B cell (primary cell): ENCODE data around the gene MICU2. TPM values are rescaled to one million over a fixed set of nuclear protein-coding genes. Genes with fewer than 3 reads are reported as not detected.
A peak's percentile ranks its signal among the peaks of the same experiment; 100 is the strongest.

ENCODE experiments used
- ATAC-seq: fragments of 200-7000 bp; cut with Tn5 transposase; one replicate; pipeline ENCODE4 v1.10.0; 2021; ENCODE audit warnings: low read depth, mild to moderate bottlenecking, moderate number of reproducible peaks, moderate library complexity
- CTCF ChIA-PET: fragments of 350-600 bp; sonication (Branson Sonifier 250); formaldehyde crosslinking; loops from one replicate; lab custom pipeline; 2021; ENCODE audit warnings: antibody characterized with exemption, inconsistent platforms; lab: Charles Lee
- POLR2A ChIA-PET: fragments of 350-600 bp; sonication (Branson Sonifier 250); formaldehyde crosslinking; loops from one replicate; lab custom pipeline; 2021; ENCODE audit warnings: antibody characterized with exemption; lab: Charles Lee
- DNase-seq: peaks from one replicate; pipeline ENCODE4 v3.0.0; 2013
- H2AFZ ChIP-seq: 2 replicates; pipeline ENCODE4 v1.6.1; 2012; ENCODE audit warnings: mild to moderate bottlenecking, low read depth, low read length; ENCODE audit not compliant: insufficient read depth, poor library complexity, severe bottlenecking
- H3K27ac ChIP-seq, 2 donors: 1 replicate in 1 of 2; 2 replicates in 1 of 2; pipeline ENCODE4 v1.5.1; 2012 to 2013; ENCODE audit warnings: low read length in 2 of 2, mild to moderate bottlenecking in 2 of 2, moderate library complexity in 1 of 2
- H3K27me3 ChIP-seq, 4 experiments: fragments of 200-600 bp in 1 of 4; sonication (generic) in 1 of 4; replicated peaks in 1 of 4; 1 replicate in 2 of 4; 2 replicates in 2 of 4; pipeline versions ENCODE4 v1.6.1 to v1.7.0; 2013 to 2016; ENCODE audit warnings: low read length in 3 of 4, mild to moderate bottlenecking in 2 of 4, mixed read lengths in 1 of 4, moderate library complexity in 1 of 4; ENCODE audit not compliant: insufficient read depth in 4 of 4, control insufficient read depth in 3 of 4; ENCODE audit errors: control extremely low read depth in 1 of 4
- H3K36me3 ChIP-seq, 2 experiments: replicated peaks in 1 of 2; 1 replicate in 1 of 2; 2 replicates in 1 of 2; pipeline versions ENCODE4 v1.6.1 to v1.7.1; 2013; ENCODE audit warnings: low read length in 1 of 2; ENCODE audit not compliant: insufficient read depth in 2 of 2, control insufficient read depth in 1 of 2; ENCODE audit errors: control extremely low read depth in 1 of 2, extremely low read depth in 1 of 2
- H3K4me1 ChIP-seq, 2 donors: fragments of 200-600 bp in 1 of 2; sonication (generic) in 1 of 2; 1 replicate in 1 of 2; 2 replicates in 1 of 2; pipeline versions ENCODE4 v1.5.1 to v1.6.1; 2013 to 2017; ENCODE audit warnings: low read length in 2 of 2; ENCODE audit not compliant: control insufficient read depth in 2 of 2, insufficient read depth in 2 of 2
- H3K4me2 ChIP-seq: replicated peaks from 2 replicates; pipeline ENCODE3; 2012; ENCODE audit warnings: mild to moderate bottlenecking, low read depth, low read length; ENCODE audit not compliant: poor library complexity, severe bottlenecking
- H3K4me3 ChIP-seq, 5 experiments: fragments of 200-600 bp in 1 of 5; sonication (generic) in 1 of 5; 1 replicate in 3 of 5; 2 replicates in 2 of 5; pipeline versions ENCODE4 v1.5.1 to v1.7.0; 2011 to 2016; ENCODE audit warnings: low read length in 4 of 5, mild to moderate bottlenecking in 4 of 5, low read depth in 2 of 5, control low read depth in 1 of 5, moderate library complexity in 1 of 5; ENCODE audit not compliant: insufficient read depth in 1 of 5; ENCODE audit errors: control extremely low read depth in 1 of 5, extremely low read depth in 1 of 5
- H3K79me2 ChIP-seq: fragments of 200-600 bp; sonication (generic); one replicate; pipeline ENCODE4 v1.6.0; 2016; ENCODE audit warnings: low read length; ENCODE audit not compliant: control insufficient read depth, insufficient read depth
- H3K9ac ChIP-seq: fragments of 200-600 bp; sonication (generic); 2 replicates; pipeline ENCODE4 v1.6.1; 2017; ENCODE audit warnings: mild to moderate bottlenecking, low read length, moderate library complexity
- H3K9me3 ChIP-seq, 3 donors: one replicate each; pipeline versions ENCODE4 v1.6.1 to v1.7.1; 2013; ENCODE audit warnings: low read length in 2 of 3; ENCODE audit not compliant: control insufficient read depth in 2 of 3, insufficient read depth in 1 of 3; ENCODE audit errors: control extremely low read depth in 1 of 3
- H4K20me1 ChIP-seq: 2 replicates; pipeline ENCODE4 v1.6.0; 2012; ENCODE audit warnings: mild to moderate bottlenecking, low read length; ENCODE audit not compliant: insufficient read depth, control insufficient read depth, poor library complexity, severe bottlenecking
- H3K27ac Mint-ChIP-seq: one replicate; pipeline ENCODE4 v1.8.0; 2021; ENCODE audit warnings: mixed read lengths
- H3K27me3 Mint-ChIP-seq: one replicate; pipeline ENCODE4 v1.8.0; 2021; ENCODE audit warnings: mixed read lengths
- H3K4me1 Mint-ChIP-seq: one replicate; pipeline ENCODE4 v1.8.0; 2021; ENCODE audit warnings: mixed read lengths
- H3K4me3 Mint-ChIP-seq: one replicate; pipeline ENCODE4 v1.8.0; 2021; ENCODE audit warnings: mixed read lengths
- H3K9me3 Mint-ChIP-seq: one replicate; pipeline ENCODE4 v1.8.0; 2022; ENCODE audit warnings: mixed read lengths; ENCODE audit not compliant: insufficient read depth
- CTCF ChIP-seq: fragments of 200-600 bp; IDR thresholded peaks from one replicate; pipeline ENCODE4 v1.8.0; 2022; ENCODE audit warnings: antibody characterized with exemption, mild to moderate bottlenecking
- EZH2 ChIP-seq: IDR thresholded peaks from 2 replicates; pipeline ENCODE4 v1.6.1; 2012; ENCODE audit warnings: borderline replicate concordance, low read depth, mild to moderate bottlenecking, moderate library complexity, low read length; ENCODE audit not compliant: insufficient read depth, poor library complexity, severe bottlenecking
- WGBS: methylation state at CpG from one replicate; pipeline ENCODE4 v1.1.5; 2013; ENCODE audit warnings: missing lambda C conversion rate; ENCODE audit not compliant: insufficient coverage; 5-methylcytosine and 5-hydroxymethylcytosine counted together
- intact Hi-C: fragments of 100-400 bp; cut with micrococcal nuclease; formaldehyde crosslinking; loops from one replicate; pipeline ENCODE4 v1.10.0; 2022
- polyA plus RNA-seq: library from polyadenylated mRNA; depleted of rRNA; stranded (reverse); fragments of >200 nt; gene quantifications from 2 replicates; pipeline ENCODE4 v1.2.3, GENCODE V29; 2012
- total RNA-seq, 2 donors: library from RNA; stranded (reverse); fragments of 120-200 nt in 1 of 2; gene quantifications; 1 replicate in 1 of 2; 2 replicates in 1 of 2; pipeline versions ENCODE4 v1.2.3 to v1.2.4, GENCODE V29; 2013 to 2022

The MICU2 gene
- total and polyA plus RNA-seq, 2 donors (not counting 1 experiment from before 2014, with no cell fraction given): 52.2 to 56.7 TPM

GRCh38 chr13:21476893-21477472, 127.0 kb downstream of the MICU2 start:
- Mint-ChIP-seq H3K4me3 (peak overlapping the region; percentile 92), H3K27ac (peak overlapping the region; percentile 38), H3K4me1 (peaks cover 16% of the 10 kb centered on the region), H3K27me3 (no peaks in the 10 kb centered on the region), H3K9me3 (no peaks in the 10 kb centered on the region)
- Histone ChIP-seq H3K9me3 (no peaks in the 10 kb centered on the region), H3K27me3 (peaks cover 0 to 4% (median 2%) of the 10 kb centered on the region in 4 experiments), H3K36me3 (no peaks in the 10 kb centered on the region), H2AFZ (peak overlapping the region; percentile 95), H3K9ac (peak overlapping the region; percentile 62), H3K4me2 (peak overlapping the region; percentile 85), H3K79me2 (no peaks in the 10 kb centered on the region), H3K4me1 (peaks cover 7 to 8% of the 10 kb centered on the region in 2 donors), H3K4me3 (peak overlapping the region in 4 of 5 experiments; percentile 38 to 61 (median 49)), H3K27ac (no peak overlapping the region), H4K20me1 (no peaks in the 10 kb centered on the region)
- ChIA-PET POLR2A (interaction anchor here (0.6 to 1.5 kb wide), 2 partner anchors 127 to 192 kb away, joined by 3 read pairs; partner anchors contain the start of gene MICU2), CTCF (interaction anchor here (0.6 to 7.4 kb wide), 33 partner anchors 9 to 984 kb away, joined by 3 to 83 read pairs (median 4); partner anchors contain the start of genes MRPL57, SKA3 and ZDHHC20)
- TF ChIP-seq EZH2 (no peak), CTCF (peak; percentile 92)
- DNase-seq (peak; percentile 82), ATAC-seq (peak; percentile 89)
- 0% methylated on average over 5 of the region's 18 CpGs for WGBS
- intact Hi-C loops: loop anchor here (1.0 to 10.0 kb wide), 6 partner anchors 18 to 1280 kb away; partner anchors contain the start of gene ZDHHC20

DNA sequence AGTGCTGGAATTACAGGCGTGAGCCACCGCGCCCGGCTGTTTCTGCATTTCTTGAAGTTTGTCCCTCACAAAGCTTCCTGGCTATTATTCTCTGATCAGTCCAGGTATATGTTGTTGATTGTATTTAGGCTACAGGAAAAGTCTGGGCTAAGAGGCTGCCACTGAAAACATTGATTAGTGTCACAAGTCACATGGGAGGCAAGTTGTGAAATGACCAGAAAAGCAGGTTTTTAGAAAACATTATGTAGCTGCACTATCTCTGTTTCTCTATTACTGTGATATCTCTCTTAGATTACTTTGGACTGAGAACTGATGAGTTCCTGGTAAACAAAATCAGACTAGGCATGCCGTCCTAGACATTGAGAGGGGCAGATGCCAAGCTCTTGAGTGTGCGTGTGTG, 128.9 kb downstream of the MICU2 start:
- intact Hi-C loops: loop anchor here (5.0 to 10.0 kb wide), 3 partner anchors 98 to 1278 kb away; no protein-coding TSS in a partner anchor

More for the DNA sequence above, 128.9 kb downstream of the MICU2 start:
- H3K27ac Mint-ChIP-seq: no peak overlapping the region
- ChIA-PET POLR2A (no interaction called here), CTCF (interaction anchor here (1.9 to 7.4 kb wide), 2 partner anchors 10 to 178 kb away, joined by 5 to 83 read pairs; no protein-coding TSS in a partner anchor)
- Histone ChIP-seq H2AFZ (no peak overlapping the region), H4K20me1 (no peaks in the 10 kb centered on the region), H3K36me3 (no peaks in the 10 kb centered on the region), H3K4me3 (no peak overlapping the region), H3K9me3 (peaks cover 0 to 4% (median 2%) of the 10 kb centered on the region in 3 donors), H3K4me2 (no peak overlapping the region), H3K9ac (no peak overlapping the region), H3K27me3 (peaks cover 0 to 4% (median 2%) of the 10 kb centered on the region in 4 experiments), H3K4me1 (peaks cover 7 to 8% of the 10 kb centered on the region in 2 donors), H3K79me2 (no peaks in the 10 kb centered on the region), H3K27ac (no peak overlapping the region)
- H3K9me3 Mint-ChIP-seq: peaks cover 2% of the 10 kb centered on the region
- DNase-seq (no peak), ATAC-seq (no peak)
- peaks cover 16% of the 10 kb centered on the region for H3K4me1 Mint-ChIP-seq
- TF ChIP-seq EZH2: no peak
- TF ChIP-seq CTCF: no peak
- peaks cover 8% of the 10 kb centered on the region for H3K27me3 Mint-ChIP-seq
- H3K4me3 Mint-ChIP-seq: no peak overlapping the region
- WGBS: no CpG with 5 or more reads among the region's 6 CpGs
